Hematopoietic multipotent progenitor cell (in vitro differentiated cells): ENCODE results near the gene SWT1. TPM values are rescaled to one million over a fixed set of nuclear protein-coding genes. Genes with fewer than 3 reads are reported as not detected.
"Not testable (repeated sequence)": the region's sequence is repeated elsewhere in the genome, so short reads cannot be mapped to it uniquely, and the experiment has no call there.

Source experiments
- DNase-seq, 3 donors: peaks; one replicate each; pipeline ENCODE4 v3.0.0-alpha.2; 2011 to 2015; ENCODE audit warnings: low read depth in 2 of 3, low spot score in 2 of 3
- total RNA-seq: library from RNA; depleted of rRNA; stranded (reverse); fragments of >200 nt; gene quantifications from one replicate; pipeline ENCODE4 v1.2.3, GENCODE V29; 2012

The SWT1 gene
- total RNA-seq, 1 donor, result 3.0 TPM

- DNase-seq, result peak in 2 of 3 donors; percentile 37 to 80
Measured at GRCh38 chr1:185166106-185166505, 9.1 kb downstream of the SWT1 start.

- DNase-seq, result peak in 2 of 3 donors; percentile 77 to 88
Measured at GRCh38 chr1:185170291-185170848, 13.4 kb downstream of the SWT1 start.

GRCh38 chr1:185193756-185194155 is 36.8 kb downstream of the SWT1 start:
- DNase-seq, result no peak

- not testable (repeated sequence) for DNase-seq
Measured at GRCh38 chr1:185198712-185199111, 41.7 kb downstream of the SWT1 start.

- no peak for DNase-seq
Measured at GRCh38 chr1:185200889-185201288, 43.9 kb downstream of the SWT1 start.

- no peak for DNase-seq
Measured at GRCh38 chr1:185207170-185207569, 50.2 kb downstream of the SWT1 start.

GRCh38 chr1:185207980-185208602 is 51.1 kb downstream of the SWT1 start:
- DNase-seq, result no peak

- peak in 2 of 3 donors; percentile 1 to 3 for DNase-seq
Measured at GRCh38 chr1:185208626-185209180, 51.7 kb downstream of the SWT1 start.

- not testable (repeated sequence) for DNase-seq
Measured at GRCh38 chr1:185209357-185209756, 52.4 kb downstream of the SWT1 start.

- DNase-seq, result no peak
Measured at GRCh38 chr1:185213091-185213490, 56.1 kb downstream of the SWT1 start.

- no peak for DNase-seq
Measured at GRCh38 chr1:185215911-185216310, 58.9 kb downstream of the SWT1 start.

GRCh38 chr1:185224132-185224531 is 67.2 kb downstream of the SWT1 start:
- DNase-seq, result no peak

- no peak for DNase-seq
Measured at GRCh38 chr1:185227161-185227560, 70.2 kb downstream of the SWT1 start.

GRCh38 chr1:185228979-185229378 is 72.0 kb downstream of the SWT1 start:
- no peak for DNase-seq

- DNase-seq, result no peak
Measured at GRCh38 chr1:185229981-185230380, 73.0 kb downstream of the SWT1 start.

GRCh38 chr1:185232874-185233273 is 75.9 kb downstream of the SWT1 start:
- DNase-seq, result no peak

- not testable (repeated sequence) for DNase-seq
Measured at GRCh38 chr1:185234183-185234582, 77.2 kb downstream of the SWT1 start.

- DNase-seq, result not testable (repeated sequence)
Measured at GRCh38 chr1:185237176-185237575, 80.2 kb downstream of the SWT1 start.

GRCh38 chr1:185237661-185238060 is 80.7 kb downstream of the SWT1 start:
- no peak for DNase-seq

- DNase-seq, result peak in 1 of 3 donors; percentile 32
Measured at GRCh38 chr1:185238447-185238846, 81.5 kb downstream of the SWT1 start.

GRCh38 chr1:185239861-185240260 is 82.9 kb downstream of the SWT1 start:
- no peak for DNase-seq

- DNase-seq, result no peak
Measured at GRCh38 chr1:185241127-185241526, 84.2 kb downstream of the SWT1 start.
